ENCODE measurements around the gene LCMT1. TPM values are rescaled to one million over a fixed set of nuclear protein-coding genes. Genes with fewer than 3 reads are reported as not detected.

The LCMT1 gene
- total and polyA plus RNA-seq, 2 experiments from 2014 or later, result 45.8 to 79.5 TPM

DNA sequence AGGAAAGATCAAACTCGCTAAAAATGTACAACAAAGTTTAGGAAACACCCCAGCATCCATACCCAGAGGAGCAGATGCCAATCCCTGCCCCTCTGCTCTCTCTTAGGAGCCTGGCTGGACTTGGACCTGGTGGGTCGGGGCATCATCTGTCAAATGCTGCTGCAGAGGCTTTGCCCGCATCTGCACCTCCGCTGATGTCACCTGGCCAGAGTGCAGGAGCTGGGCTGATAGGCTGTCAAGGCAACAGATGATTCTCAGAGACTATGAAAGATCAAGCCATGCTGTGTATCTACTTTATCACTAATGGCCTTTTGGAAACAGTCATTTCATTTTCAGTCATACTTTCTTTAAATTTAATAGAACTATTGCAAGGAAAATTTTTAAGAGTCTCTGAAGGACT is 15.9 kb upstream of the LCMT1 start:
- Histone ChIP-seq H3K27me3 (peaks cover 72% of the 10 kb centered on the region), H3K4me1 (ENCODE audit: low read depth) (no peaks in the 10 kb centered on the region), H3K27ac (no peak overlapping the region), H3K9me3 (ENCODE audit: low read depth) (no peaks in the 10 kb centered on the region), H3K4me3 (no peak overlapping the region), H3K36me3 (no peaks in the 10 kb centered on the region)
- TF ChIP-seq, protein P1, sequence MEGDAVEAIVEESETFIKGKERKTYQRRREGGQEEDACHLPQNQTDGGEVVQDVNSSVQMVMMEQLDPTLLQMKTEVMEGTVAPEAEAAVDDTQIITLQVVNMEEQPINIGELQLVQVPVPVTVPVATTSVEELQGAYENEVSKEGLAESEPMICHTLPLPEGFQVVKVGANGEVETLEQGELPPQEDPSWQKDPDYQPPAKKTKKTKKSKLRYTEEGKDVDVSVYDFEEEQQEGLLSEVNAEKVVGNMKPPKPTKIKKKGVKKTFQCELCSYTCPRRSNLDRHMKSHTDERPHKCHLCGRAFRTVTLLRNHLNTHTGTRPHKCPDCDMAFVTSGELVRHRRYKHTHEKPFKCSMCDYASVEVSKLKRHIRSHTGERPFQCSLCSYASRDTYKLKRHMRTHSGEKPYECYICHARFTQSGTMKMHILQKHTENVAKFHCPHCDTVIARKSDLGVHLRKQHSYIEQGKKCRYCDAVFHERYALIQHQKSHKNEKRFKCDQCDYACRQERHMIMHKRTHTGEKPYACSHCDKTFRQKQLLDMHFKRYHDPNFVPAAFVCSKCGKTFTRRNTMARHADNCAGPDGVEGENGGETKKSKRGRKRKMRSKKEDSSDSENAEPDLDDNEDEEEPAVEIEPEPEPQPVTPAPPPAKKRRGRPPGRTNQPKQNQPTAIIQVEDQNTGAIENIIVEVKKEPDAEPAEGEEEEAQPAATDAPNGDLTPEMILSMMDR (IDR thresholded peaks at IDR 0.05; ENCODE audit: low read depth, low read length), result no peak
- no peak for DNase-seq (ENCODE audit: low read depth in 1 of 2, low spot score in 1 of 2)

DNA sequence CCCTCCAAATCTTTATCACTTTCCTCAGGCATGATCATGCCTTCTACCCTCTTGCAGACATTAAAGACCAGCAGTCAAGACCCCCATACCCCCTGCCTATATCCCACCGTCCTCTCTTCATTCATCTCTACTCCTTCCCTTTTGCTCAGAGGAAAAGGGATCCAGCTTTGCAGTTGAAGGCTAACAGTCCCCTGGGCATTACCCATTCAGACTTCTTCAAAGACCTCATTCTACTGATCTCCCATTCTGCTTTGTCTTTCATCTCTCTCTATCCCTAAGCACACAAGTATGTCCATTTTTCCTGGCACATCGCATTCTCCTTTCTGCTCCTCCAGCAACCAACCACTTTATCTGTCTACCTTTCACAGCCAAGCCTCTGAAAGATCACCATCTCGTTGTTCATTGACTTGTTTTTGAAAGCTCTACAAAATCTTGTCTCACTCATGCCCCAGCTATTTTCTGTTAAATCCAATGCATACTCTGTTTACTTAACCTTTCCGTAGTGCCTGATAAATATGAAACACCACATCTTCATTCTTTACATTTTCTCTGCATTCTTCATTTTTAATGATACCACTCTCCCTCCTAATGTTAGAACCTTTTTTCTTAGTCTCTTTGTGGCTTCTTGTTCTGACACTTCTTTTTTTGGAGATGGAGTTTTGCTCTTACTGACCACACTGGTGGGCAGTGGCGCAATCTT is 14.1 kb upstream of the LCMT1 start:
- TF ChIP-seq, protein P1 (IDR thresholded peaks at IDR 0.05; ENCODE audit: low read depth, low read length), result no peak
- DNase-seq (ENCODE audit: low read depth in 1 of 2, low spot score in 1 of 2), result peak in 1 of 2 donors; percentile 10
- no peak overlapping the region for H3K4me3 ChIP-seq
- H3K27ac ChIP-seq, result no peak overlapping the region
- peaks cover 72% of the 10 kb centered on the region for H3K27me3 ChIP-seq
- no peaks in the 10 kb centered on the region for H3K9me3 ChIP-seq (ENCODE audit: low read depth)
- H3K36me3 ChIP-seq, result no peaks in the 10 kb centered on the region
- no peaks in the 10 kb centered on the region for H3K4me1 ChIP-seq (ENCODE audit: low read depth)

DNA sequence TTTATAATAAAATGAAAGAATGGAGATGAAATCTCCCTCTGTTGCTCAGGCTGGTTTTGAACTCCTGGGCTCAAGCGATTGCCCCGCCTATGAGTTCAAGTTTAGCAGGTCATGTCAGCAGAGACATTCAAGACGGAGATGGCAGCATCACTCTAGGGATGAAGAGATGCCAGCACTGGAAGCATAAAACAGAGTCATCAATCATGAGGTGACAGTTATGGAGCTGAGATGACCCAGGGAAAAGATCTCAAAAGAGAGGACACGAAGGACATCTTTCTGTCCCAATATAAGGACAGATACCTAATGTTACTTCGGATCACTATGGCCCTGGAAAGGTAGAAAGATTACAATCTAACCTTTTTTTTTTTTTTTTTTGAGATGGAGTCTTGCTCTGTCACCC is 11.0 kb upstream of the LCMT1 start:
- H3K9me3 ChIP-seq (ENCODE audit: low read depth), result no peaks in the 10 kb centered on the region
- H3K27me3 ChIP-seq, result peaks cover 61% of the 10 kb centered on the region
- no peaks in the 10 kb centered on the region for H3K36me3 ChIP-seq
- H3K4me3 ChIP-seq, result no peak overlapping the region
- DNase-seq (ENCODE audit: low read depth in 1 of 2, low spot score in 1 of 2), result no peak
- TF ChIP-seq, protein P1 (IDR thresholded peaks at IDR 0.05; ENCODE audit: low read depth, low read length), result no peak
- H3K4me1 ChIP-seq (ENCODE audit: low read depth), result no peaks in the 10 kb centered on the region
- no peak overlapping the region for H3K27ac ChIP-seq

DNA sequence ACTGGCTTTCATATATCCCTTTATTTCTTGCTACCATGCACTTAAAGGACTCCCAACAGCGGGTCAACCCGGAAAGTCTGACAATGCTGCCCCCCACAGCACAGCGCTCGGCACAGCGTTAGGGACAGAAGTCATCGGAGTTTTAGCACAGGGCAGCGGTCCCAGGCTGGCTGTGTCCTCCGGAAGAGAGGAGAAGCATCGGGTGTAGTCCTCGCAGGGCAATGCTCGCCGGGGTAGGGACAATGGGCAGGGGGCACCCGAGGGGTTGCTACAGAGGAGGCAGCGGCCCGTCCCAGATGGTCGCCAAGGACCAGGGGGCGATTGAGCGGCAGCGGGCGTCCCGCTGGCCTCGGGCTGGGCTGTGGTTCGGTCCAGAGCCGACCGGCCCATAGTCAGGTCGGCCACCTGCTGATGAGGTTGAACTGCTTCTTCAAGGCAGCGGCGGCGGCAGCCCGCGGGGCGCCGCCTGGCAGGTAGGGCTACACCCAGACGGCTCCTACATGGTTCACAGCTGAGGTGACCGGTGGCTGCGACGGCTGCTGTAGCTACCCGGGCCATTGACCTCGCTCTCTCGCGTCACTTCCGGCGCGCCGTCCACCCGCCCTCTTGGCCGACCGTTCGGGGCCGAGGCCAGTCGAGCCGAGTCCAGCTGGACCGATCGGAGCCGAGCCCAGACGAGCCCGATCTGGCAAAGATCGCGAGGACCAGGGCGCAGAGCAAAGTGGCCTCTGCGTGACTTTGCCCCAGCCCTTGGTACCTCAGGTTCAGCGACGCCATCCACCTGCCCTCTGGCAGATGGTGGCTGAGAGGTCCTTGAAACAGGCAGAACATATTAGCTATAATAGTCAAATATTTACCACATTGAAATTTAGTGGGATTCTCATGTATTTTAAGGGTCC is 4.7 kb upstream of the LCMT1 start:
- TF ChIP-seq, protein P1 (IDR thresholded peaks at IDR 0.05; ENCODE audit: low read depth, low read length), result peak; percentile 14
- H3K36me3 ChIP-seq, result no peaks in the 10 kb centered on the region
- H3K4me3 ChIP-seq, result peak overlapping the region; percentile 53
- peaks cover 20% of the 10 kb centered on the region for H3K27me3 ChIP-seq
- peak overlapping the region; percentile 40 for H3K27ac ChIP-seq
- DNase-seq (ENCODE audit: low read depth in 1 of 2, low spot score in 1 of 2), result peak; percentile 92 to 96
- H3K4me1 ChIP-seq (ENCODE audit: low read depth), result no peaks in the 10 kb centered on the region
- no peaks in the 10 kb centered on the region for H3K9me3 ChIP-seq (ENCODE audit: low read depth)

DNA sequence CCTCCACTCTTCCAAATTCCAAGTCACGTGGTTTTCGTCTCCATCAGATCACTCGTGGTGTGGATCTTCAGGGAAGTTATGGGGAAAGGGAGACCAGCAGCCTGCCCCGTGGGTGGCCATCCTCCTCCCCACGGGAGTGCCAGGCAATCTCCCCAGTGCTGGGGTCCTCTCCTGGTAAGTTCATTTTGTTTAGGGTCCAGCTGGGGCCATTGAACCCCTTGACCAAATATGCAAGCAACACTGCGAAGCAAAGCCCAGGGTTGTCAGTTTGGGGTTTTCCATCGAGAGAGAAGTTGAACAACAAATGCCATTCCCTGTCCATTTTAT is 4.1 kb upstream of the LCMT1 start:
- Histone ChIP-seq H3K9me3 (ENCODE audit: low read depth) (no peaks in the 10 kb centered on the region), H3K4me3 (peak overlapping the region; percentile 53), H3K27me3 (peaks cover 14% of the 10 kb centered on the region), H3K36me3 (no peaks in the 10 kb centered on the region), H3K4me1 (ENCODE audit: low read depth) (no peaks in the 10 kb centered on the region), H3K27ac (no peak overlapping the region)
- TF ChIP-seq, protein P1 (IDR thresholded peaks at IDR 0.05; ENCODE audit: low read depth, low read length), result no peak
- DNase-seq (ENCODE audit: low read depth in 1 of 2, low spot score in 1 of 2), result no peak

Data from cardiac muscle cell (in vitro differentiated cells and primary cell).